GM18873 (cell line): ENCODE data around the gene MBD2.
"Not testable (repeated sequence)": the region's sequence is repeated elsewhere in the genome, so short reads cannot be mapped to it uniquely, and the experiment has no call there.

Experiments used
- ATAC-seq: cut with Tn5 transposase; IDR thresholded peaks from one replicate; pipeline ENCODE4 v1.9.1; 2021; ENCODE audit warnings: mild to moderate bottlenecking, moderate library complexity, moderate number of reproducible peaks; ENCODE audit not compliant: unreplicated experiment, low FRiP score

Gene MBD2

GRCh38 chr18:54224379-54225014 lies at the start of gene MBD2:
TSS of gene MBD2 (minus strand) at chr18:54224669. CDS start at chr18:54224559, 110 bp downstream.
- peak; percentile 79 for ATAC-seq

- peak; percentile 35 for ATAC-seq
These were observed 45.7 kb upstream of the MBD2 start for GRCh38 chr18:54269893-54270844.

- no peak for ATAC-seq
These were observed 44.3 kb upstream of the MBD2 start for GRCh38 chr18:54268751-54269150.

GRCh38 chr18:54267701-54268100 lies 43.2 kb upstream of the MBD2 start:
- no peak for ATAC-seq

GRCh38 chr18:54263904-54264336 lies 39.5 kb upstream of the MBD2 start:
- peak; percentile 87 for ATAC-seq

GRCh38 chr18:54261894-54262293 lies 37.4 kb upstream of the MBD2 start:
- ATAC-seq: peak; percentile 73

GRCh38 chr18:54260396-54261072 lies 36.1 kb upstream of the MBD2 start:
- ATAC-seq: no peak

GRCh38 chr18:54257818-54258217 lies 33.3 kb upstream of the MBD2 start:
- ATAC-seq: not testable (repeated sequence)

GRCh38 chr18:54257015-54257414 lies 32.5 kb upstream of the MBD2 start:
- no peak for ATAC-seq

- no peak for ATAC-seq
These were observed 30.7 kb upstream of the MBD2 start for GRCh38 chr18:54255141-54255540.

GRCh38 chr18:54254265-54254758 lies 29.8 kb upstream of the MBD2 start:
- ATAC-seq: no peak

GRCh38 chr18:54251606-54252390 lies 27.3 kb upstream of the MBD2 start:
- ATAC-seq: no peak

- peak; percentile 87 for ATAC-seq
These were observed 26.4 kb upstream of the MBD2 start for GRCh38 chr18:54250846-54251261.

GRCh38 chr18:54247511-54248175 lies 23.2 kb upstream of the MBD2 start:
- ATAC-seq: no peak

- no peak for ATAC-seq
These were observed 17.9 kb upstream of the MBD2 start for GRCh38 chr18:54242327-54242726.

- no peak for ATAC-seq
These were observed 17.0 kb upstream of the MBD2 start for GRCh38 chr18:54241483-54241882.

GRCh38 chr18:54240629-54241107 lies 16.2 kb upstream of the MBD2 start:
- ATAC-seq: no peak

- ATAC-seq: no peak
These were observed 15.1 kb upstream of the MBD2 start for GRCh38 chr18:54239601-54240000.

GRCh38 chr18:54239091-54239490 lies 14.6 kb upstream of the MBD2 start:
- no peak for ATAC-seq
